ENCODE measurements around the gene DXO. TPM values are rescaled to one million over a fixed set of nuclear protein-coding genes. Genes with fewer than 3 reads are reported as not detected.

DXO gene
- total and polyA plus RNA-seq, 2 of the 13 experiments (the other 11 are each of a cell fraction or from before 2014, with no cell fraction given): 18.6 to 26.2 TPM

DNA sequence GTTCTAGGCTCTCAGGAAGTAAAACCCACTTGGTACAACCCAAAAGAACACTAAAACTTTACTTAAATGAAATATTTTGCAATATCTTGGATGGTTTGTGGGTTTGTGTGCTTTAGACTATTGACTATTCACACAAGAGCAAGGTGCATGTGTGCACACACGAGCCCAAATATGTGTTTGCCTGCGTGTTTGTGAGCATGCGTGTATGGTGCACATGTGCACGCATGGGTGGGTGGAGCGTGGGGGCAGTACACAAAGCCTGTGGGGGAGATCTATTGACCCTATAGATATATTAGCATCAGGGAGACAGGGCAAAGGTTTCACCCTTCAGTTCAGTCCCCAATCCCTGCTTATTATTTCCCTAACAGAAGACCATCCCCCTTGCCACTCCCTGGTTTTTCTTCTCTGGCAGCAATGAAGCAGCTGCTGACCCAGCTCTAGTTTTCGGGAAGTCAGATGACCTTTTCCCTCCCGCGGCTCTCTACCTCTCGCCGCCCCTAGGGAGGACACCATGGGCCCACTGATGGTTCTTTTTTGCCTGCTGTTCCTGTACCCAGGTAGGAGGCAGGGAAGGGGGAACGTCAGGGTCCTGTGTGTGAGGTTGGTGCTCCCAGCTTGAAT is 44.6 kb downstream of the DXO start, which contains the start of gene C2 (continued):
- TF ChIP-seq, protein P1, sequence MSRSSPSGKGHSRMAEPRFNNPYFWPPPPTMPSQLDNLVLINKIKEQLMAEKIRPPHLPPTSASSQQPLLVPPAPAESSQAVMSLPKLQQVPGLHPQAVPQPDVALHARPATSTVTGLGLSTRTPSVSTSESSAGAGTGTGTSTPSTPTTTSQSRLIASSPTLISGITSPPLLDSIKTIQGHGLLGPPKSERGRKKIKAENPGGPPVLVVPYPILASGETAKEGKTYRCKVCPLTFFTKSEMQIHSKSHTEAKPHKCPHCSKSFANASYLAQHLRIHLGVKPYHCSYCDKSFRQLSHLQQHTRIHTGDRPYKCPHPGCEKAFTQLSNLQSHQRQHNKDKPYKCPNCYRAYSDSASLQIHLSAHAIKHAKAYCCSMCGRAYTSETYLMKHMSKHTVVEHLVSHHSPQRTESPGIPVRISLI (CRISPR knock-in tag; IDR thresholded peaks at IDR 0.05; ENCODE audit: borderline replicate concordance): peak; percentile 55; the same call in 1 of the 2 replicates
- TF ChIP-seq ZKSCAN8 (CRISPR knock-in tag; IDR thresholded peaks at IDR 0.05; ENCODE audit: borderline replicate concordance): peak; percentile 86
- no peak for TF ChIP-seq POLR2AphosphoS2 (IDR thresholded peaks at IDR 0.05; ENCODE audit: low read depth, low read length)
- no peak for TF ChIP-seq YY1 (IDR thresholded peaks at IDR 0.05; ENCODE audit: insufficient read depth, insufficient replicate concordance, low read depth, low read length)
- 0 out of 2 replicates have a peak, but pooled peaks have one; percentile 3 for TF ChIP-seq ZNF577 (CRISPR knock-in tag; IDR thresholded peaks at IDR 0.05; ENCODE audit: borderline replicate concordance, low read depth)
- TF ChIP-seq, protein P2, sequence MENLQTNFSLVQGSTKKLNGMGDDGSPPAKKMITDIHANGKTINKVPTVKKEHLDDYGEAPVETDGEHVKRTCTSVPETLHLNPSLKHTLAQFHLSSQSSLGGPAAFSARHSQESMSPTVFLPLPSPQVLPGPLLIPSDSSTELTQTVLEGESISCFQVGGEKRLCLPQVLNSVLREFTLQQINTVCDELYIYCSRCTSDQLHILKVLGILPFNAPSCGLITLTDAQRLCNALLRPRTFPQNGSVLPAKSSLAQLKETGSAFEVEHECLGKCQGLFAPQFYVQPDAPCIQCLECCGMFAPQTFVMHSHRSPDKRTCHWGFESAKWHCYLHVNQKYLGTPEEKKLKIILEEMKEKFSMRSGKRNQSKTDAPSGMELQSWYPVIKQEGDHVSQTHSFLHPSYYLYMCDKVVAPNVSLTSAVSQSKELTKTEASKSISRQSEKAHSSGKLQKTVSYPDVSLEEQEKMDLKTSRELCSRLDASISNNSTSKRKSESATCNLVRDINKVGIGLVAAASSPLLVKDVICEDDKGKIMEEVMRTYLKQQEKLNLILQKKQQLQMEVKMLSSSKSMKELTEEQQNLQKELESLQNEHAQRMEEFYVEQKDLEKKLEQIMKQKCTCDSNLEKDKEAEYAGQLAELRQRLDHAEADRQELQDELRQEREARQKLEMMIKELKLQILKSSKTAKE (CRISPR knock-in tag; IDR thresholded peaks at IDR 0.05; ENCODE audit: borderline replicate concordance): peak; percentile 74
- TF ChIP-seq THAP11 (CRISPR knock-in tag; IDR thresholded peaks at IDR 0.05): peak; percentile 86
- TF ChIP-seq, protein P3, sequence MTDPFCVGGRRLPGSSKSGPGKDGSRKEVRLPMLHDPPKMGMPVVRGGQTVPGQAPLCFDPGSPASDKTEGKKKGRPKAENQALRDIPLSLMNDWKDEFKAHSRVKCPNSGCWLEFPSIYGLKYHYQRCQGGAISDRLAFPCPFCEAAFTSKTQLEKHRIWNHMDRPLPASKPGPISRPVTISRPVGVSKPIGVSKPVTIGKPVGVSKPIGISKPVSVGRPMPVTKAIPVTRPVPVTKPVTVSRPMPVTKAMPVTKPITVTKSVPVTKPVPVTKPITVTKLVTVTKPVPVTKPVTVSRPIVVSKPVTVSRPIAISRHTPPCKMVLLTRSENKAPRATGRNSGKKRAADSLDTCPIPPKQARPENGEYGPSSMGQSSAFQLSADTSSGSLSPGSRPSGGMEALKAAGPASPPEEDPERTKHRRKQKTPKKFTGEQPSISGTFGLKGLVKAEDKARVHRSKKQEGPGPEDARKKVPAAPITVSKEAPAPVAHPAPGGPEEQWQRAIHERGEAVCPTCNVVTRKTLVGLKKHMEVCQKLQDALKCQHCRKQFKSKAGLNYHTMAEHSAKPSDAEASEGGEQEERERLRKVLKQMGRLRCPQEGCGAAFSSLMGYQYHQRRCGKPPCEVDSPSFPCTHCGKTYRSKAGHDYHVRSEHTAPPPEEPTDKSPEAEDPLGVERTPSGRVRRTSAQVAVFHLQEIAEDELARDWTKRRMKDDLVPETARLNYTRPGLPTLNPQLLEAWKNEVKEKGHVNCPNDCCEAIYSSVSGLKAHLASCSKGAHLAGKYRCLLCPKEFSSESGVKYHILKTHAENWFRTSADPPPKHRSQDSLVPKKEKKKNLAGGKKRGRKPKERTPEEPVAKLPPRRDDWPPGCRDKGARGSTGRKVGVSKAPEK (CRISPR knock-in tag; IDR thresholded peaks at IDR 0.05; ENCODE audit: borderline replicate concordance): peak; percentile 75; the same call in 1 of the 2 replicates
- TF ChIP-seq IKZF4 (CRISPR knock-in tag; IDR thresholded peaks at IDR 0.05; ENCODE audit: borderline replicate concordance, low read depth, not compliant biosample characterization): no peak
- TF ChIP-seq ZNF572 (CRISPR knock-in tag; IDR thresholded peaks at IDR 0.05): no peak
- no peak for TF ChIP-seq ZNF761 (CRISPR knock-in tag; conservative IDR thresholded peaks at IDR 0.05)
- TF ChIP-seq, protein P4, sequence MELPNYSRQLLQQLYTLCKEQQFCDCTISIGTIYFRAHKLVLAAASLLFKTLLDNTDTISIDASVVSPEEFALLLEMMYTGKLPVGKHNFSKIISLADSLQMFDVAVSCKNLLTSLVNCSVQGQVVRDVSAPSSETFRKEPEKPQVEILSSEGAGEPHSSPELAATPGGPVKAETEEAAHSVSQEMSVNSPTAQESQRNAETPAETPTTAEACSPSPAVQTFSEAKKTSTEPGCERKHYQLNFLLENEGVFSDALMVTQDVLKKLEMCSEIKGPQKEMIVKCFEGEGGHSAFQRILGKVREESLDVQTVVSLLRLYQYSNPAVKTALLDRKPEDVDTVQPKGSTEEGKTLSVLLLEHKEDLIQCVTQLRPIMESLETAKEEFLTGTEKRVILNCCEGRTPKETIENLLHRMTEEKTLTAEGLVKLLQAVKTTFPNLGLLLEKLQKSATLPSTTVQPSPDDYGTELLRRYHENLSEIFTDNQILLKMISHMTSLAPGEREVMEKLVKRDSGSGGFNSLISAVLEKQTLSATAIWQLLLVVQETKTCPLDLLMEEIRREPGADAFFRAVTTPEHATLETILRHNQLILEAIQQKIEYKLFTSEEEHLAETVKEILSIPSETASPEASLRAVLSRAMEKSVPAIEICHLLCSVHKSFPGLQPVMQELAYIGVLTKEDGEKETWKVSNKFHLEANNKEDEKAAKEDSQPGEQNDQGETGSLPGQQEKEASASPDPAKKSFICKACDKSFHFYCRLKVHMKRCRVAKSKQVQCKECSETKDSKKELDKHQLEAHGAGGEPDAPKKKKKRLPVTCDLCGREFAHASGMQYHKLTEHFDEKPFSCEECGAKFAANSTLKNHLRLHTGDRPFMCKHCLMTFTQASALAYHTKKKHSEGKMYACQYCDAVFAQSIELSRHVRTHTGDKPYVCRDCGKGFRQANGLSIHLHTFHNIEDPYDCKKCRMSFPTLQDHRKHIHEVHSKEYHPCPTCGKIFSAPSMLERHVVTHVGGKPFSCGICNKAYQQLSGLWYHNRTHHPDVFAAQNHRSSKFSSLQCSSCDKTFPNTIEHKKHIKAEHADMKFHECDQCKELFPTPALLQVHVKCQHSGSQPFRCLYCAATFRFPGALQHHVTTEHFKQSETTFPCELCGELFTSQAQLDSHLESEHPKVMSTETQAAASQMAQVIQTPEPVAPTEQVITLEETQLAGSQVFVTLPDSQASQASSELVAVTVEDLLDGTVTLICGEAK (IDR thresholded peaks at IDR 0.05): no peak; the same call in 1 of the 2 replicates
- TF ChIP-seq, protein P4 (CRISPR knock-in tag; IDR thresholded peaks at IDR 0.05): peak; percentile 94

Measured in HepG2 (cell line).